ENCODE results near the gene CLDN5.
"Not testable (repeated sequence)": the region's sequence is repeated elsewhere in the genome, so short reads cannot be mapped to it uniquely, and the experiment has no call there.

CLDN5 gene

DNA sequence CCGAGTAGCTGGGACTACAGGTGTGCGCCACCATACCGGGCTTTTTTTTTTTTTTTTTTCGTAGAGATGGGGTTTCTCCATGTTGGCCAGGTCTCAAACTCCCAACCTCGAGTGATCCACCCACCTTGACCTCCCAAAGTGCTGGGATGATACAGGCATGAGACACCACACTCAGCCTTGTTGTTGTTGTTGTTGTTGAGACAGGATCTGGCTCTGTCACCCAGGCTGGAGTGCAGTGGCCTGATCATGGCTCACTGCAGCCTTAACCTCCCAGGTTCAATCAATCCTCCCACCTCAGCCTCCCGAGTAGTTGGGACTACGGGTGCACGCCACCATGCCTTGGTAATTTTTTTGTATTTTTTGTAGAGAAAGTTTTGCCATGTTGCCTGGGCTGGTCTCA, 23.4 kb upstream of the CLDN5 start:
- DNase-seq: no peak

DNA sequence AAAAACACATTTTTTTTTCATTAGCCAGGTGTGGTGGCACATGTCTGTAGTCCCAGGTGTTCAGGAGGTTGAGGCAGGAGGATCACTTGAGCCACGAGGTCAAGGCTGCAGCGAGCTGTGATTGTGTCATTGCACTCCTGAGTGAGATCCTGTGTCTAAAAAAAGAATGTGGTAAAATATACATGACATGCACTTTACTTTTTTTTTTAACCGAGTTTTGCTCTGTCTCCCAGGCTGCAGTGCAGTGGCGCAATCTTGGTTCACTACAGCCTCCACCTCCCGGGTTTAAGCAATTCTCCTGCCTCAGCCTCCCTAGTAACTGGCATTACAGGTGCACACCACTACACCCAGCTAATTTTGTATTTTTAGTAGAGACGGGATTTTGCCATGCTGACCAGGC, 22.5 kb upstream of the CLDN5 start:
- DNase-seq: no peak

DNA sequence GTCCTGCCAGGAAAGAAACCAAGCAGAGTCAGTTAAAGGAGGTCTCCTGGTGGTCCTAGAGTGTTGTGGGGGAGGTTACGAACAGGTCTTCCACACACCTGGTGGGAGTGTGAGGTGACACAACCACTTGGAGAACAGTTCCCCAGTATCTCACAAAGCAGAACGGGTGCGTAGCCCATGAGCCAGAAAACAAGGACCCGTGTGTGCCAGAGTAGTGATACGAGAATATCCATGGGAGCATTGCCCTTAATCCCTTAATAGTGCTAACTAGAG, 21.7 kb upstream of the CLDN5 start:
- no peak for DNase-seq

DNA sequence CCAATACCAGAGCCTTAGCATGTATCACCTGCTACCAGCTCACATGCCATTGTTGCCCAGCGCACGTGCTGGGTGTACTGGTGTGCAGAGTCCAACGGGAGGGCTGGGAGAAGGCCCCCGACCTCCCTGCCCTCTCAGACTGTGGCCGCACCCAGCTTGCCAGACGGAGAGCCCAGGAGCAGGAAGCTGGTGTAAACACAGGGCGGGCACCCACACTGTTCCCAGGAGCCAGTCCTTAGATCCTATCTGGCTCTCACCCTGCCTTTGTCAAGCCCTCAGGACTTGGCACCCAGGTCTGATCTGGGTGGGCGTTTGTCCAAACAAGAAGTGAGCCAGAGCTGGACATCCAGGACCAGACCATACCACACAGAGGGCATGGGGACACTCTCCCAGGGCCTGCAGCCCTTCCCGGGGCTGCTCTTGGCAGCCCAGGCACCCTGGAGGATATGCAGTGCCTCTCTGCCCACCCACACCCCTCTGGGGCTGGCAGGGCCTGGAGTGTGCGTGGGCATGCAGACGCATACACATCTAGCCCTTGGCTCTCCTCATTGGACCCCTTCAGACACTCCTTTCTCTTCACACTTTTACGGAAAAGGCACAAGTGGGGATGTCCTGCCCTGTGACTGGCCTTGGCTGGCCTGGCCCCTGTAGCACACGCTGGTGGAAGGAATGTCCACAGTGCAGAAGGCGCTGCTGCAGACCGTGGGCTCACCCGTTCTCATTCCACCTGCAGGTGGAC, 19.9 kb upstream of the CLDN5 start:
- no peak for DNase-seq

DNA sequence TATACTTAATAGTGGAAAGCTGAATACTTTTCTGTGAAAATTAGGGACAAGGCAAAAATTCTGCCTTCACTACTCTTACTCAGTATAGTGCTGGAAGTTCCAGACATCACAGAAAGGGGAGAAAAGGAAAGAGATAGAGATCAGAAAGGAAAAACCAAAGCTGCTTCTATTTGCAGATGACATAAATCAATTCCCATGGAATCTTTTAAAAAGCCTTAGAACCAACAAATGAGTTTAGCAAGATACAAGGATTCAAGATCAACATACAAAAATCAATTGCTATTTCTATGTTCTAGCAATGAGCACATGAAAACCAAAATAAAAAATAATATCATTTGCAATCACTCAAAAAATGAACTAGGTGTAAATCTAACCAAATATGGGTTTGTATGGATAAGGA, 16.2 kb upstream of the CLDN5 start:
- DNase-seq: no peak

DNA sequence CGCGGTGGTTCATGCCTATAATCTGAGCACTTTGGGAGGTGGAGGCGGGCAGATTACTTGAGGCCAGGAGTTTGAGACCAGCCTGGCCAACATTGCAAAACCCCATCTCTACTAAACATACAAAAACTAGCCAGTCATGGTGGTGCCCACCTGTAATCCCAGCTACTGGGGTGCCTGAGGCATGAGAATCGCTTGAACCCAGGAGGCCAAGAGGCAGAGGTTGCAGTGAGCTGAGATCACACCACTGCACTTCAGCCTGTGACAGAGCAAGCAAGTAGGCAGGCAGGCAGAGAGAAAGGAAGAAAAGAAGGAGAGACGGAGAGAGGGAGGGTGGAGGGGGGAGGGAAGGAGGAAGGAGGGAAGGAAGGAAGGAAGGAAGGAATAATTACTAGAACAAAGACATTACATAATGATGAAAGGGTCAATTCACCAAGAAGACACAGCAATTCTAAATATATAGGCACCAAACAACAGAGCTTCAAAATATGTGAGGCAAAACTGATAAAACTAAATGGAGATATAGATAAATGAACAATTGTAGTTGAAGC, 13.8 kb upstream of the CLDN5 start:
- DNase-seq: no peak

DNA sequence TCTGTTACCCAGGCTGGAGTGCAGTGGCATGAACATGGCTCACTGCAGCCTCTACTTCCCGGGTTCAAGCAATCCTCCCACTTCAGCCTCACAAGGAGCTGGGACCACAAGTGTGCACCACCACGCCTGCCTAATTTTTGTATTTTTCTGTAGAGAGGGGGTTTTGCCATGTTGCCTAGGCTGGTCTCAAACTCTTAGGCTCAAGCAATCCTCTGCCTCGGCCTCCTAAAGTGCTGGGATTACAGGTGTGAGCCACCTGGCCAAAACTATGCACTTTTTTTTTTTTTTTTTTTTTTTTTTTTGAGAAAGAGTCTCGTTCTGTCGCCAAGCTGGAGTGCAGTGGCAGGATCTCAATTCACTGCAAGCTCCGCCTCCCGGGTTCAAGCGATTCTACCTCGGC, 12.4 kb upstream of the CLDN5 start:
- no peak for DNase-seq

DNA sequence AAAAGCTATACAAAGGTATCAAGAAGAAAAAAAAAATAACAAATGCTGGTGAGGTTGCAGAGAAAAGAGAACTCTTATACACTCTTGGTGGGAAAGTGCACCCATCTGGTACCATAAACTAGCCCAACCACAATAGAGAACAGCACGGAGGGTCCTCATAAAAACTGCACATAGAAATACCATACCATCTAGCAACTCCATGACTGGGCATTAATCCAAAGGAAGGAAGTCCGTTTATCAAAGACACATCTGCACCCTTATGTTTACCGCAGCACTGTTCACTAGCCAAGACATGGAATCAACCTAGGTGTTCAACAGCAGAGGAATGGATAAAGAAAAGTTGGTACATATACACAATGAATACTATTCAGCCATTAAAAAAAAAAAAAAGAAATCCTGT, 10.8 kb upstream of the CLDN5 start:
- no peak for DNase-seq

DNA sequence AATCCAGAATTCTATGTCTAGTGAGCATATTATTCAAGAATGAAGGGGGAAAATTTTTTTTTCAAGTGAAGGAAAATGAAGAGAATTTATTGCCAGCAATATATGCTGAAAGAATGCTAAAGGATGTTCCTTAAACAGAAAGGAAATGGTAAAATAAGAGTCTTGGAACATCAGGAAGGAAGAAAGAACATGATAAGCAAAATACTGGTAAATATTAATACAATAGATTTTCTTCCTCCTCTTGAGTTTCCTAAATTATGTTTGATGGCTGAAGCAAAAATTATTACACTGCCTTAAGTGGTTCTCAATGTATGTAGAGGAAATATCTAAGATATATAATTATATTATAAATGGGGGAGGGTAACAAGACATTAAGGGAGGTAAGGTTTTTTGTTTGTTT, 9.6 kb upstream of the CLDN5 start:
- no peak for DNase-seq

DNA sequence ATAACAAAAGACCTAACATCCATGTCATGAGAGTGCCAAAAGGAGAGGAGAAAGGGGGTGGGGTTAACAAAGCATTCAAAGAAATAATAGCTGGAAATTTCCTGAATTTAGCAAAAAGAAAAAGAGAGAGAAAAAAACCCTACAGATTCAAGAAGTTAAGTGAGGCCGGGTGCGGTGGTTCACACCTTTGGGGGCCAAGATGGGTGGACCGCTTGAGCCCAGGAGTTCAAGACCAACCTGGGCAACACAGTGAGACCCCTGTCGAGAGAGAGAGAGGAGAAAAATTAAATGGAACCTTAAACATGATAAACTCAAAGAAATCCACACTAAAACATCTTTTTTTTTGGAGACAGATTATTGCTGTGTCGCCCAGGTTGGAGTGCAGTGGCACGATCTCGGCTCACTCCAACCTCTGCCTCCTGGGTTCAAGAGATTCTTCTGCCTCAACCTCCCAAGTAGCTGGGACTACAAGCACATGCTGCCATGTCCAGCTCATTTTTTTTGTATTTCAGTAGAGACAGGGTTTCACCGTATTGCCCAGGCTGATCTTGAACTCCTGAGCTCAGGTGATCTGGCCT, 8.9 kb upstream of the CLDN5 start:
- DNase-seq: no peak

DNA sequence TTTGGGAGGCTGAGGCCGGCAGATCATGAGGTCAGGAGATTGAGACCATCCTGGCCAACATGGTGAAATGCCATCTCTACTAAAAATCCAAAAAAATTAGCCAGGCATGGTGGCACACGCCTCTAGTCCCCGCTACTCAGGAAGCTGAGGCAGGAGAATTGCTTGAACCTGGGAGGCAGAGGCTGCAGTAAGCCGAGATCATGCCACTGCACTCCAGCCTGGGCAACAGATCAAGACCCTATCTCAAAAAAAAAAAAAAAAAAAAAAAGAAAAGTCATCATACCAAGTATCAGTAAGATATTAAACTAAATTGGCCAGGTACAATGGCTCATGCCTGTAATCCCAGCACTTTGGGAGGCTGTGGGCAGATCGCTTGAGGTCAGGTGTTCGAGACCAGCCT, 7.1 kb upstream of the CLDN5 start:
- not testable (repeated sequence) for DNase-seq

DNA sequence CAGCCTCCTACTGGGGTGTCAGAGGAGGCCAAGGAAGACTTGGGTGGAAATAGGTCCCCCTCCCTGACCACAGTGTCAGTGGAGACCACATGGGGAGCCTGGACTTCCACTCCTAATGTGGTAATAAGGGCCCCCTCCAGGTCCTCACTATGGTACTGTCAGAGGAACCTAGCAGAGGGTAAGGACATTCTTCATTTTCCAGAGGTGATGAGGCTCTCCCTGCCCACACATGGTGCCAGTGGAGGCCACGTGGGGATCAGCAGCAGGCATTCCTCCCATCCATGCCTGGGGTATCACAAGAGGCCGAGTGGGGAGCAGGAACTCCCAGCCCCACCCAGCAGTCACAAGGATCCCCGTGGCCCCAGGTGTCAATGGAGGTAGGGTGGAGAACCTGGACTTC, 6.5 kb upstream of the CLDN5 start:
- no peak for DNase-seq

DNA sequence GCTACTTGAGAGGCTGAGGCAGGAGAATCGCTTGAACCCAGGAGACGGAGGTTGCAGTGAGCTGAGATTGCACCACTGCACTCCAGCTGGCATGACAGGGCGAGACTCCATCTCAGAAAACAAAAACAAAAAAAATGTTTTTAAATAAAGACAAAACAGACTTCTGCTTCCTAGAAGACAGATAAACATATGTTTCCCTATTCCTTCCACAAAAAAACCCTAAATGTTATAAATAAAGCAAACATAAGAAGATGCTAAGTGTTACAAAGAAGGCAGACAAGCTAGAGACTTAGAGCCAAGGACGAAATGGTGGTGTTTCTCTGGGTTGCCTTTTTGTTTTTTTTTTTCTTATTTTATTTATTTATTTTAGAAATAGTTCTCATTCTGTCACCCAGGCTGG, 5.6 kb upstream of the CLDN5 start:
- no peak for DNase-seq

DNA sequence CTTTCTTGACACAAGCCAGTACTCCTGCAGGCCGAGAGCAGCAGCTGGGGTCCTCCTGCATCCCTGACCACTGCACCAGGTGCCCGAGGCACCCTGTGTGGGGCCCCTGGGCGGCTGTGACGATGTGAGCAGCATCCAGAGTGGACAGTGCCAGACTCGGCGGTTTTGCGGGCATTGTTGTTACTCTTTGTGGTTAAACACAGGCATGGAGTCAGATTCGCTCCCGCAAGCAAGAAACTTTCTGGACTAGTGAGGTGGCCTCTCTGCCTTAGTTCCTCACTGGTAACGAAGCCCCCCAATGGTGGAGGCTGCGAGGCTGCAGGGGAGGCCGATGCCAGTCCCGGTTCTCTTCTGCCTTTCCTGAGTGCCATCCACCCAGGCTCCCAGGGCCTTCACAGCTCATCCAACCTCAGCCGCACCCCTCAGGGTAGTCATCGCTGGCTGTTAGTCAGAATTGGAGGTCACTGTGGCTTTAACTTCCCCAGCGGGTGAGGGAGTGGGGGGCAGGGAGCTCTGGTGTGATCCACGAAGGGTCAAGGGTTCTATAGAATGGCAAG, 3.7 kb upstream of the CLDN5 start:
- DNase-seq: no peak

DNA sequence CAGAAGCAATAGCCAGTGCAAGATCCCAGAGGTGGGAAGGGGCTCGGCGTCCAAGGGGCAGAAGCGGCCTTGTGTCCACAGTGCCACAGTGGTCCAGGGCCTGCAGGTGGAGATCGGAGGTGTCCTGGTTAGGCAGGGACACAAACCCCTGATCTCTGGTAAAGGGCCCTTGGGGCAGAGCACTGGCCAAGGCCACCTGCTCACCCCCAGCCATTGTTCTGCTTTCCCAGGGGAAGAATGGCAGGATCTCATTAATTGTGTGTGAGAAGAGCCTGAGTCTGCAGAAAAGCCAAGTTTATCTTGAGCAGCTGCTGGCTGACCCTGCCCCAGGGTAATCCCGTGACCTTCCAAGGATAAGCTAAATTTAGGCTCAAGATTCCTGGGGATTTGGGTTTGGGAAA, 3.1 kb upstream of the CLDN5 start:
- DNase-seq: no peak

DNA sequence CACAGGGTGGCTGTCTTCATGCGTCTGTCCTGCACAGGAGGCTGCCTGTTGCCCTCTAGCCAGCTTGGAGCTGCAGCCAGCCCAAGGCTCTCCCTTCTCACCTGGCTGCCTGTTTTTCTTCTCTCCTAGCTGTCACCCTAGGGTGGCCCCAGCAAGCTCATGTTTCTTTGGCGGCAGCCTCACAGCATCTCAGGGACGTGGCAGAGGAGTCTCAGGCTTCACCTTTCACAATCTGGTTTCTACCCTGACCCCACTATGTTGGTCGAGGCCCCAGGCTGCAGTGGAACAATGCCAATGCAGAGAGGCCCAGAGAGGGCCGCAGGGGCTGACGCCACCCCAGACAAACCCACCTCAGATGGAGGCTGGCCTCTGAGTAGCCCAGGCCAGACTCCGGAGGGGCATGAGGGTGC, 2.5 kb upstream of the CLDN5 start:
- DNase-seq: no peak

DNA sequence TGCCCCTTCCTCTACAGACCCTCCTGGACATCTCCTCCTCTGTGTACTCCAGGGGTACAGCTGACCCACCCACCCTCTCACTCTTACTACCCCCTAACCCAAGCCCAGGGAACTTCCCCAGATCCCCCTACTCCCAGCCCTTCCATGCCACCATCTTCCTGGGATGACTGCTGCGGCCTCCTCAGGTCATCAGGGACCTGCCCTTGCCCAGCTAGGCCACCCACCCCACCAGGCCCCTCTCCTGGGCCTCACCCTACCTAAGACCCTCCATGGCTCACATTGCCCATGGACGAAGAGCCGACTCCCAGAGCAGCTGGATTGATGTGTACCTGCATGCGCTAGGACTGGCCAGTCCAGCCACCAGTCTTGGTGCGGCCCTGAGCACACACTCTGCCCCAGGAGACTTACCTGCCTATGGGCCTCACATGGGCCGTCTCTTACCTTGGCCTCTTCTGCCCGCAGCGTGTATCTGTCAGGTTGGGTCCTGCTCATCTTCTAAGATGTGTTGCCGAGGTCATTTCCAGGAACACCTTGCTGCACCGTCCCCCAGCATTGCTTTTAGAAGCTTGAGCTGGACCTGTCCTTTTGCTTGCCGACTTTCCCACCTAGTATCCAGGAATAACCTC, 2.0 kb upstream of the CLDN5 start:
- DNase-seq: no peak

DNA sequence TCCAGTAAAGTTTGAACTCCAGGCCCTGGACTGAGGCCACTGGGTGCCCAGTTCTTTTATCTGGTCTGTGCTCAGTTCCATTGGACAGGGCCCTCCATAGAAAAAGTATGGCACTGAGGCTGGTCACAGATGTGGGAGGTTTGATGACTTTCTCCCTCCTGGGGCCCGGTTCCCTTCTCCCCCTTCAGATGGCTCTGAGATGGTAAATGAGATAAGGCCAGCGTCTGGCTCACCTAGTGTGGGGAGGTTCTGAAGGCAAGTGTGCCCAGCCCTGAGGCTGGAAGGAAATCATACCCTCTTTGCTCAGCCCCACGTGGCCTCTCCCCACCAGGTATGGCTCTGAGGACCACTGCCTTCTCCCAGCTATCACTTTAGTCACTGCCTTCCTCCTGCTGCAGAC, 1.5 kb upstream of the CLDN5 start:
- DNase-seq: no peak

DNA sequence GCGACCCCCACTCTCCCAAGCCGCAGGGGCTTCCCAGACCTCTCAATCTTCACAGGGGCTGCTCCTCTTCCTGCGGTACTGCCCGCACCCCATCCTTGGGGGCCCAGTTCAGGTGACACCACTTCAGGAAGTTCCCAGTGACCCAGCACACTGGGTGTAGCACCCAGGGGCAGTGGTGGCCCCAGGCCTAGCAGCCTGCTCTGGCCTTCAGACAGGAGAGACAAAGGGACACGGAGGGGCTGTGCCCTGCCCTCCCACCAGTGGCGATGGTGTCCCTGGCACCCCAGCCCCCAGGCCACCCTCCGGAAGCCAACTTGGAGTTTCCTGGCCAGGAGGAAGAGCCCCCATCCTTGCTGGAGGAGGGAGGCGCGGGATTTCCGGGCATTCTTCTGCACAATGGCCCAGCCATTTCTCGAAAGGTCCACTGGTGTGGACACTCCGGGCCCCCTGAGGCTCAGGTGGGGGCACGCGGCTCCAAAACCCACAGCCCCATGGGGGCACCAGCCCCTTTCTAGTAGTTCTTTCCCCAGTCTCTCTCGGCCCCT, 978 bp upstream of the CLDN5 start:
- no peak for DNase-seq

DNA sequence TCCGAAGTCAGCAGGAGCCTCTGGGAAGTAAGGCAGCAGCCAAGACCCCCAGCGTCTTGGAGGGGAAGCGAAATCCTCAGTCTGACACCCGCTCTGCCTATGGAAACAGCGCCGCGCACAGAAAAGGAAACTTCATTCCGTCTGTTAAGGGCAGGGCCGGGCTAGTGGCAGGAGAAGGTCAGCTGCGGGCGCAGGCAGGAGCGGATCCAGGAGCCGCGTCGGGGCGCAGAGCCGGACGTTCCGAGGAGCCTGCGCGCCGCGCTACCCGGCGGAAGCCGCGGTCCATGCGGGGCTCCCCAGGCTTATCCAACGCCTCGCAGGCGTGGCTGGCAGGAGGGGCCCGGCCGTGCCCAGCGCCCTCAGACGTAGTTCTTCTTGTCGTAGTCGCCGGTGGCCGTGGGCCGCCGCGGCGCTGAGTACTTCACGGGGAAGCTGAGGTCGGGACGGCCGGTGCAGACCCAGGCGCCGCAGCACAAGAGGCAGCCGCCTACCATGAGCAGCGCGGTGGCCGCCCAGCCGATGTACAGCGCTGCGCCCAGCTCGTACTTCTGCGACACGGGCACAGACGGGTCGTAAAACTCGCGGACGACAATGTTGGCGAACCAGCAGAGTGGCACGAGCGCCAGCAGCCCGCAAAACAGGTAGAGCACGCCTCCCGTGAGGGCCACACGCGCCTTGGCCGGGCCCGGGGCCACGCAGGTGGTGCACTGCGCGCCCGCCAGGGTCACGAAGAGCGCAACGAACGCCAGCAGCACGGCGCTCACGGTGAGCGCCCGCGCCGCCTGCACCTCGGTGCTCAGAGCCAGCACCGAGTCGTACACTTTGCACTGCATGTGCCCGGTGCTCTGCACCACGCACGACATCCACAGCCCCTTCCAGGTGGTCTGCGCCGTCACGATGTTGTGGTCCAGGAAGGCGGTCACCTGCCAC, 705 bp downstream of the CLDN5 start:
- DNase-seq: no peak

DNA sequence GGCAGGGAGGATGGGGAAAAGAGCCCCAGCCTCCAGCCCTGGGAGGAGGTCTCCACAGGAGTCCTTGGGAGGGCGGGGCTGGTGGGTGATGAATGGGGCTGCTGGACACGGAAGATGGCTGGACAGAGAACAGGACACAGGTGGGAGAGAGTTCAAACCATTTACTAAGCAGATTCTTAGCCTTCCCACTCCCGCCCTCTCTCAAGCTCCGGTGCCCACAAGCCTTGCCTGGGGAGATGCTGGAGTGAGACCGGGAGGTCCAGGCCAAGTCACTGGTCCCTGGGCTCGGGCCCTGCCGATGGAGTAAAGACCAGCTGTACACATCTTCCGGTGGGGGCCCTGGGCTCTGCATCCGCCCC, 1.4 kb downstream of the CLDN5 start:
- no peak for DNase-seq

DNA sequence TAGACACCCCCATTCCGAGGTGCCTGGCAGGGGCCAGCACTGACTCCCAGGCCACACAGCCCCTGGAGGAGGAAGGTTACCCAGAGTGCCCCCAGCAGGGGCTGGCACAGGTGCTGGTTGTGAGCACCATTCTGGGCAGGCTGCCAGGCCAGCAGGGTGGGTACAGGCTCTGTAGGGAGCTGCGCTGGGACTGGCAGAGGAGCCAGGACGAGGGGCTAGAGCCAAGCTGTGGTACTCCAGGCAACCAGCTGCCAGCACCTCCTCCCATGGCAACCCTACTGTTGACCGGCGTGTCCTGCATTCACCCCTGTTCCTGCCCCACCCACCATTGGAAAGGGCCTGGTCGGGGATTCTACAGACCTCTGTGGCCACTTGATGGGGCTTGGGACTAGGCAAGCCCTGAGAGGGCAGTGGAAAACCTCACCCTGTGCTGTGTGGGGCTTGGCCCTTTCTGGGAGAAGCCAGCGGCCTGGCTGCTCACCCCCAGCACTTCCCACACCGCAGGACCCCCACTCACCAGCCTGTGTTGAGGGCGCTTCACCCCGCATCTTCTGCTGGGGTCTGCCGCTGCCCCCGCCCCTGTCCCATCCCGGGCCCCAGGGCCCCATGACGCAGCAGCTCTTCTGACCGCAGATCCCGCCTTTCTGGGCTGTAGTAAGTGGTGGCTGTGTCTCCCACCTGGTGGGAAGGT, 1.9 kb downstream of the CLDN5 start:
- DNase-seq: no peak

All from fibroblast of skin of right quadriceps (primary cell).